SK-N-SH treated with all-trans-retinoic acid at 6 μM for 48 hours (cell line): ENCODE data around the gene CREBRF.

Experiments
- ATAC-seq: fragments of 200-7000 bp; cut with Tn5 transposase; 3 replicates; pipeline ENCODE4 v1.9.1; 2020; ENCODE audit warnings: mild to moderate bottlenecking, moderate library complexity
- ARNTL ChIP-seq: fragments of 450-650 bp; formaldehyde crosslinking; IDR thresholded peaks from 2 replicates; pipeline ENCODE4 v1.5.0; 2020; ENCODE audit warnings: low read depth, mild to moderate bottlenecking, moderate library complexity, borderline replicate concordance
- BACH2 ChIP-seq: fragments of 250-450 bp; sonication (Bioruptor Pico); IDR thresholded peaks from 2 replicates; pipeline ENCODE4 v1.9.0; 2021; ENCODE audit warnings: mild to moderate bottlenecking, borderline replicate concordance
- CREB5 ChIP-seq: fragments of 250-450 bp; sonication (Bioruptor Pico); IDR thresholded peaks from 2 replicates; pipeline ENCODE4 v1.5.1; 2020; ENCODE audit warnings: low read depth, mild to moderate bottlenecking, moderate library complexity
- CSDC2 ChIP-seq: fragments of 250-450 bp; sonication (Bioruptor Pico); IDR thresholded peaks from 2 replicates; pipeline ENCODE4 v1.5.0; 2020; ENCODE audit warnings: mild to moderate bottlenecking, moderate library complexity
- CSRNP3 ChIP-seq: fragments of 250-450 bp; sonication (Bioruptor Pico); IDR thresholded peaks from 2 replicates; pipeline ENCODE4 v1.5.1; 2021; ENCODE audit warnings: mild to moderate bottlenecking, moderate library complexity
- ESRRG ChIP-seq: fragments of 250-450 bp; sonication (Bioruptor Pico); IDR thresholded peaks from 2 replicates; pipeline ENCODE4 v1.6.1; 2021; ENCODE audit warnings: mild to moderate bottlenecking
- GLIS3 ChIP-seq: fragments of 250-450 bp; sonication (Bioruptor Pico); IDR thresholded peaks from 2 replicates; pipeline ENCODE4 v1.5.0; 2020; ENCODE audit warnings: mild to moderate bottlenecking, moderate library complexity
- ISL1 ChIP-seq: fragments of 250-450 bp; sonication (Bioruptor Pico); IDR thresholded peaks from 2 replicates; pipeline ENCODE4 v2.1.2; 2022; ENCODE audit warnings: mild to moderate bottlenecking, moderate library complexity
- OSR1 ChIP-seq: fragments of 250-450 bp; sonication (Bioruptor Pico); IDR thresholded peaks from 2 replicates; pipeline ENCODE4 v1.8.0; 2022; ENCODE audit warnings: moderate library complexity, mild to moderate bottlenecking, inconsistent platforms
- PATZ1 ChIP-seq: fragments of 250-450 bp; sonication (Bioruptor Pico); IDR thresholded peaks from 2 replicates; pipeline ENCODE4 v1.8.0; 2020; ENCODE audit warnings: mild to moderate bottlenecking, moderate library complexity, borderline replicate concordance
- POU6F1 ChIP-seq: fragments of 250-450 bp; sonication (Bioruptor Pico); IDR thresholded peaks from 2 replicates; pipeline ENCODE4 v1.8.0; 2021; ENCODE audit warnings: low read depth, mild to moderate bottlenecking, moderate library complexity, borderline replicate concordance
- PPARA ChIP-seq: fragments of 250-450 bp; sonication (Bioruptor Pico); IDR thresholded peaks from 2 replicates; pipeline ENCODE4 v1.5.0; 2020; ENCODE audit warnings: mild to moderate bottlenecking, borderline replicate concordance
- RARB ChIP-seq: fragments of 250-450 bp; sonication (Bioruptor Pico); IDR thresholded peaks from 2 replicates; pipeline ENCODE4 v1.8.0; 2021; ENCODE audit warnings: mild to moderate bottlenecking, moderate library complexity
- SNAI2 ChIP-seq: fragments of 250-450 bp; sonication (Bioruptor Pico); IDR thresholded peaks from 2 replicates; pipeline ENCODE4 v1.5.0; 2020; ENCODE audit warnings: mild to moderate bottlenecking, moderate library complexity
- TCF4 ChIP-seq: fragments of 250-450 bp; sonication (Bioruptor Pico); IDR thresholded peaks from 2 replicates; pipeline ENCODE4 v1.8.0; 2021; ENCODE audit warnings: mild to moderate bottlenecking, moderate library complexity, borderline replicate concordance
- TOX ChIP-seq: fragments of 250-450 bp; sonication (Bioruptor Pico); IDR thresholded peaks from 2 replicates; pipeline ENCODE4 v1.8.0; 2021; ENCODE audit warnings: mild to moderate bottlenecking, moderate library complexity, borderline replicate concordance
- TSHZ2 ChIP-seq: fragments of 250-450 bp; sonication (Bioruptor Pico); IDR thresholded peaks from 2 replicates; pipeline ENCODE4 v1.5.0; 2020; ENCODE audit warnings: mild to moderate bottlenecking, moderate library complexity
- ZC3H10 ChIP-seq: fragments of 250-450 bp; sonication (Bioruptor Pico); IDR thresholded peaks from 2 replicates; pipeline ENCODE4 v1.5.1; 2021; ENCODE audit warnings: mild to moderate bottlenecking, moderate library complexity
- ZFP3 ChIP-seq: fragments of 250-450 bp; sonication (Bioruptor Pico); IDR thresholded peaks from 2 replicates; pipeline ENCODE4 v1.5.0; 2020; ENCODE audit warnings: mild to moderate bottlenecking, moderate library complexity
- ZFP30 ChIP-seq: fragments of 450-650 bp; formaldehyde crosslinking; IDR thresholded peaks from 2 replicates; pipeline ENCODE4 v1.5.0; 2022; ENCODE audit warnings: mild to moderate bottlenecking, moderate library complexity
- ZNF565 ChIP-seq: fragments of 450-650 bp; formaldehyde crosslinking; conservative IDR thresholded peaks from 2 replicates; pipeline ENCODE4 v1.5.0; 2020; ENCODE audit warnings: low read depth, mild to moderate bottlenecking, moderate library complexity
- ZNF70 ChIP-seq: fragments of 450-650 bp; formaldehyde crosslinking; IDR thresholded peaks from 2 replicates; pipeline ENCODE4 v1.5.0; 2020; ENCODE audit warnings: mild to moderate bottlenecking, moderate library complexity
- ZNF8 ChIP-seq: fragments of 450-650 bp; formaldehyde crosslinking; IDR thresholded peaks from 2 replicates; pipeline ENCODE4 v1.5.0; 2020; ENCODE audit warnings: mild to moderate bottlenecking, moderate library complexity

CREBRF gene

GRCh38 chr5:173032730-173033129 lies 23.4 kb upstream of the CREBRF start:
- ATAC-seq, result no peak
- TF ChIP-seq GLIS3 (CRISPR knock-in tag) (no peak), RARB (CRISPR knock-in tag) (no peak), SNAI2 (no peak), OSR1 (CRISPR knock-in tag) (no peak), TSHZ2 (CRISPR knock-in tag) (no peak), ZC3H10 (CRISPR knock-in tag) (no peak), ARNTL (CRISPR knock-in tag) (no peak), ESRRG (no peak), TCF4 (CRISPR knock-in tag) (no peak), PPARA (CRISPR knock-in tag) (no peak), ZNF565 (CRISPR knock-in tag) (no peak), POU6F1 (CRISPR knock-in tag) (no peak), CREB5 (CRISPR knock-in tag) (no peak), ZNF70 (CRISPR knock-in tag) (no peak), CSDC2 (CRISPR knock-in tag) (no peak), ZNF8 (no peak), ZFP30 (CRISPR knock-in tag) (no peak), ISL1 (no peak)

GRCh38 chr5:173033923-173034322 lies 22.2 kb upstream of the CREBRF start:
- TF ChIP-seq ZFP3 (CRISPR knock-in tag) (no peak), SNAI2 (no peak), BACH2 (CRISPR knock-in tag) (no peak), ARNTL (CRISPR knock-in tag) (no peak)
- TF ChIP-seq, all 23 proteins: peak for 0
- ATAC-seq, result no peak

- no peak for ATAC-seq
- TF ChIP-seq PATZ1 (CRISPR knock-in tag) (no peak), ZC3H10 (CRISPR knock-in tag) (no peak), BACH2 (CRISPR knock-in tag) (no peak), RARB (CRISPR knock-in tag) (no peak), CSRNP3 (no peak), TOX (CRISPR knock-in tag) (no peak), ISL1 (no peak)
Measured at GRCh38 chr5:173035904-173036707, 20.0 kb upstream of the CREBRF start.
